KG1 (cell line): ENCODE measurements around the gene STK39.

Experiments
- DNase-seq: peaks from one replicate; lab custom pipeline; 2025; lab: John Stamatoyannopoulos, UW

STK39 gene

GRCh38 chr2:167925758-167926157 lies 321.6 kb downstream of the STK39 start:
- DNase-seq: no peak

- no peak for DNase-seq
Observed at GRCh38 chr2:167924556-167924955, 322.8 kb downstream of the STK39 start.

GRCh38 chr2:167916756-167917155 lies 330.6 kb downstream of the STK39 start:
- no peak for DNase-seq

- DNase-seq: no peak
Observed at GRCh38 chr2:167914969-167915368, 332.4 kb downstream of the STK39 start.

GRCh38 chr2:167908786-167909185 lies 338.6 kb downstream of the STK39 start:
- DNase-seq: no peak

- no peak for DNase-seq
Observed at GRCh38 chr2:167905668-167906067, 341.7 kb downstream of the STK39 start.
